AG04449 (cell line): ENCODE measurements around the gene SH2D2A.

Source experiments
- CTCF ChIA-PET: fragments of 350-600 bp; formaldehyde crosslinking; extraction: SDS; loops from one replicate; lab custom pipeline; 2021; ENCODE audit warnings: antibody characterized with exemption; lab: Yijun Ruan, JAX
- POLR2A ChIA-PET: fragments of 400-600, 350-600 bp; formaldehyde crosslinking; extraction: SDS; loops from one replicate; lab custom pipeline; 2020; ENCODE audit warnings: antibody characterized with exemption, inconsistent platforms; lab: Yijun Ruan, JAX
- DNase-seq: peaks from one replicate; pipeline ENCODE4 v3.0.0-alpha.2; 2010; ENCODE audit warnings: low read depth, low spot score
- H3K4me3 ChIP-seq: 2 replicates; pipeline ENCODE4 v1.5.1; 2011; ENCODE audit warnings: low read depth, mild to moderate bottlenecking, control low read depth, low read length
- TF ChIP-seq, protein P1 (sequence below): IDR thresholded peaks from one replicate; pipeline ENCODE4 v1.5.1; 2011; ENCODE audit warnings: mild to moderate bottlenecking, moderate library complexity, low read length, control low read depth, inconsistent platforms; ENCODE audit not compliant: insufficient read depth; ENCODE audit errors: missing control alignments

SH2D2A gene

DNA sequence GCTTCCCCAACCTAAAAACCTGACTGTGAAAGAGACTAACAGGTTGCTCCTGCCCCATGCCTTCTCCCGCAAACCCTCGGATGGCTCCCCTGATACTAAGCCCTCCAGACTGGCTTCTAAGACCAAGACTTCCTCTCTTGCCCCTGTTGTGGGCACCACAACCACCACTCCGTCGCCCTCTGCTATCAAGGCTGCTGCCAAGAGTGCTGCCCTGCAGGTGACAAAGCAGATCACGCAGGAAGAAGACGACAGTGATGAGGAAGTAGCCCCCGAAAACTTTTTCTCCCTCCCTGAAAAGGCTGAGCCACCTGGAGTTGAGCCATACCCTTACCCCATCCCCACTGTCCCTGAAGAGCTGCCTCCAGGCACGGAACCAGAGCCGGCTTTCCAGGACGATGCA is 30.0 kb downstream of the SH2D2A start:
- POLR2A ChIA-PET = no interaction called here
- CTCF ChIA-PET = interaction anchor here (1.9 to 4.0 kb wide), 4 partner anchors 10 to 74 kb away, joined by 9 to 22 read pairs (median 10); partner anchors contain the start of gene NTRK1
- TF ChIP-seq, protein P1, sequence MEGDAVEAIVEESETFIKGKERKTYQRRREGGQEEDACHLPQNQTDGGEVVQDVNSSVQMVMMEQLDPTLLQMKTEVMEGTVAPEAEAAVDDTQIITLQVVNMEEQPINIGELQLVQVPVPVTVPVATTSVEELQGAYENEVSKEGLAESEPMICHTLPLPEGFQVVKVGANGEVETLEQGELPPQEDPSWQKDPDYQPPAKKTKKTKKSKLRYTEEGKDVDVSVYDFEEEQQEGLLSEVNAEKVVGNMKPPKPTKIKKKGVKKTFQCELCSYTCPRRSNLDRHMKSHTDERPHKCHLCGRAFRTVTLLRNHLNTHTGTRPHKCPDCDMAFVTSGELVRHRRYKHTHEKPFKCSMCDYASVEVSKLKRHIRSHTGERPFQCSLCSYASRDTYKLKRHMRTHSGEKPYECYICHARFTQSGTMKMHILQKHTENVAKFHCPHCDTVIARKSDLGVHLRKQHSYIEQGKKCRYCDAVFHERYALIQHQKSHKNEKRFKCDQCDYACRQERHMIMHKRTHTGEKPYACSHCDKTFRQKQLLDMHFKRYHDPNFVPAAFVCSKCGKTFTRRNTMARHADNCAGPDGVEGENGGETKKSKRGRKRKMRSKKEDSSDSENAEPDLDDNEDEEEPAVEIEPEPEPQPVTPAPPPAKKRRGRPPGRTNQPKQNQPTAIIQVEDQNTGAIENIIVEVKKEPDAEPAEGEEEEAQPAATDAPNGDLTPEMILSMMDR = no peak
- no peak overlapping the region for H3K4me3 ChIP-seq
- DNase-seq = no peak

DNA sequence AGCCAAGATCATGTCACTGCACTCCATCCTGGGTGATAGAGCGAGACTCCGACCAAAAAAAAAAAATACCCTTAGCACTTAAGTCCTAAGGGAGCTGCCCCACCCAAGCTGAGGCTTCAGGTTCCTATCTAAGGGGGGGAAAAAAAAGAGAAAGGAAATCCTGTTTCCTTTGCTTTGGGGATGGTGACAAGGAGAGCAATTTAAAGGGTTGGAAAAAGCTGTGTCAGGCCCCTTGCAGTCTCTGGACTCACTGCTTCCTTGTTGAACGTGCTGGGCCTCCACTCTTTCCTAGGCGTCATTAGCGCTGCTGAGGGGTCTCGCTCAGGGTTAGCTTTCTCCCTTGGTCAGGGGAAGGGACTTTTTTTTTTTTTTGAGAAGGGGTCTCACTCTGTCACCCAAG is 31.2 kb downstream of the SH2D2A start:
- DNase-seq = no peak
- ChIA-PET POLR2A (no interaction called here), CTCF (interaction anchor here (1.1 to 2.4 kb wide), 5 partner anchors 11 to 74 kb away, joined by 3 to 24 read pairs (median 6); no protein-coding TSS in a partner anchor)
- TF ChIP-seq, protein P1 = no peak
- H3K4me3 ChIP-seq = no peak overlapping the region

- no peak overlapping the region for H3K4me3 ChIP-seq
- no peak for DNase-seq
- TF ChIP-seq, protein P1 = no peak
- CTCF ChIA-PET = interaction anchor here (0.9 to 3.1 kb wide), 15 partner anchors 9 to 109 kb away, joined by 3 to 22 read pairs (median 7); partner anchors contain the start of genes ISG20L2, METTL25B and NTRK1
- POLR2A ChIA-PET = no interaction called here
Observed at GRCh38 chr1:156781585-156782186, 35.0 kb downstream of the SH2D2A start.

DNA sequence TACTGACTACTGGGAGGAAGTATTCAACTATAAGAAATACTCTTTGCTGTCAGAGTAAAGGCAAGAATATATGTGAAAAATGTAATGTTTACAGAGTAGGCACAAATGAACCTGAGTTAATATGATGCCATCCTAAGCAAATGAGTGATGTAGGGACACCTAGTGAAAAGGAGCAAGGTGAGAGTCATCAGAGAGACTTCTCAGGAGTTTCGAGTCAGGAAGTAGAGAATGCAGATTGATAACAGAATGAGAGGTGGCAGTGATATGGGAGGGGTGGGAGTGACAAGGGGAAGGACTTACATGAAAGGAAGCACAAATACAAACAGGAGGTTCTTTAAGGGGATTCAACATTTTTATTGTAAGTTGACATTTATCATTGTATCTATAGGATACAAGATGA is 39.1 kb downstream of the SH2D2A start:
- CTCF ChIA-PET = interaction anchor here (1.2 to 5.0 kb wide), 6 partner anchors 13 to 88 kb away, joined by 3 to 19 read pairs (median 8); partner anchors contain the start of gene NTRK1
- no peak for DNase-seq
- H3K4me3 ChIP-seq = no peak overlapping the region
- POLR2A ChIA-PET = no interaction called here
- TF ChIP-seq, protein P1 = no peak

GRCh38 chr1:156776942-156777341 is 39.7 kb downstream of the SH2D2A start:
- CTCF ChIA-PET = interaction anchor here (0.7 to 5.0 kb wide), 6 partner anchors 13 to 87 kb away, joined by 3 to 19 read pairs (median 4); partner anchors contain the start of gene NTRK1
- POLR2A ChIA-PET = interaction anchor here (1.1 kb wide), 1 partner anchor 10 kb away, joined by 3 read pairs; the partner anchor contains the start of gene PRCC

GRCh38 chr1:156775799-156776198 is 40.8 kb downstream of the SH2D2A start:
- DNase-seq = no peak
- TF ChIP-seq, protein P1 = no peak
- no peak overlapping the region for H3K4me3 ChIP-seq
- ChIA-PET POLR2A (interaction anchor here (0.6 kb wide), 1 partner anchor 85 kb away, joined by 3 read pairs; the partner anchor contains the start of gene NTRK1), CTCF (interaction anchor here (1.3 to 5.0 kb wide), 3 partner anchors 22 to 152 kb away, joined by 3 to 19 read pairs (median 3); no protein-coding TSS in a partner anchor)

More at GRCh38 chr1:156776942-156777341, 39.7 kb downstream of the SH2D2A start:
- TF ChIP-seq, protein P1 = no peak
- H3K4me3 ChIP-seq = no peak overlapping the region
- no peak for DNase-seq
